LNCAP (cell line): ENCODE measurements around the gene HOXA5.

ENCODE experiments used
- TF ChIP-seq, protein P1 (sequence below): fragments of 450-650 bp; IDR thresholded peaks from 2 replicates; pipeline ENCODE4 v1.5.1; 2017; ENCODE audit warnings: mild to moderate bottlenecking

HOXA5 gene

DNA sequence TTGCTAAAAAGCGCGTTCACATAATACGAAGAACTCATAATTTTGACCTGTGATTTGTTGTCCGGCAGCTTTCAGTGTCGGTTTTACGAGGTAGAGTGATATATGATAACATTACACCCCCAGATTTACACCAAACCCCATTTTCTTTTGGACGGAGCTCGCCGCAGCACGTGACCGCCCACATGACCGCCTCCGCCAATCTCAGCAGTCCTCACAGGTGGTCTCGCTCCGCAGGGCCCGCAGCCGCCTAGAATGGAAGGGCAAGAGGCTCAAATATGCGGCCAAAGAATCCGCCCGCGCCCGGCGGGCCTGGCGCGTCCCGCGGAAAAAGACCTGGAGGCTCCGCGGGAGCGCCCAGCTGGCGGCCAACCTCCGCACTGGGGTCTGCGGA lies 13.0 kb upstream of the HOXA5 start, which contains the start of gene HOXA7:
HOXA7 (minus strand) TSS at position 168 of the 391 bp plus-strand sequence; CDS start at position 38, 130 bp downstream.
- TF ChIP-seq, protein P1, sequence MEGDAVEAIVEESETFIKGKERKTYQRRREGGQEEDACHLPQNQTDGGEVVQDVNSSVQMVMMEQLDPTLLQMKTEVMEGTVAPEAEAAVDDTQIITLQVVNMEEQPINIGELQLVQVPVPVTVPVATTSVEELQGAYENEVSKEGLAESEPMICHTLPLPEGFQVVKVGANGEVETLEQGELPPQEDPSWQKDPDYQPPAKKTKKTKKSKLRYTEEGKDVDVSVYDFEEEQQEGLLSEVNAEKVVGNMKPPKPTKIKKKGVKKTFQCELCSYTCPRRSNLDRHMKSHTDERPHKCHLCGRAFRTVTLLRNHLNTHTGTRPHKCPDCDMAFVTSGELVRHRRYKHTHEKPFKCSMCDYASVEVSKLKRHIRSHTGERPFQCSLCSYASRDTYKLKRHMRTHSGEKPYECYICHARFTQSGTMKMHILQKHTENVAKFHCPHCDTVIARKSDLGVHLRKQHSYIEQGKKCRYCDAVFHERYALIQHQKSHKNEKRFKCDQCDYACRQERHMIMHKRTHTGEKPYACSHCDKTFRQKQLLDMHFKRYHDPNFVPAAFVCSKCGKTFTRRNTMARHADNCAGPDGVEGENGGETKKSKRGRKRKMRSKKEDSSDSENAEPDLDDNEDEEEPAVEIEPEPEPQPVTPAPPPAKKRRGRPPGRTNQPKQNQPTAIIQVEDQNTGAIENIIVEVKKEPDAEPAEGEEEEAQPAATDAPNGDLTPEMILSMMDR = no peak

- TF ChIP-seq, protein P1 = no peak
Observed at GRCh38 chr7:27155816-27156507, 12.5 kb upstream of the HOXA5 start.

- TF ChIP-seq, protein P1 = no peak
Observed at GRCh38 chr7:27154901-27155815, 11.7 kb upstream of the HOXA5 start.

DNA sequence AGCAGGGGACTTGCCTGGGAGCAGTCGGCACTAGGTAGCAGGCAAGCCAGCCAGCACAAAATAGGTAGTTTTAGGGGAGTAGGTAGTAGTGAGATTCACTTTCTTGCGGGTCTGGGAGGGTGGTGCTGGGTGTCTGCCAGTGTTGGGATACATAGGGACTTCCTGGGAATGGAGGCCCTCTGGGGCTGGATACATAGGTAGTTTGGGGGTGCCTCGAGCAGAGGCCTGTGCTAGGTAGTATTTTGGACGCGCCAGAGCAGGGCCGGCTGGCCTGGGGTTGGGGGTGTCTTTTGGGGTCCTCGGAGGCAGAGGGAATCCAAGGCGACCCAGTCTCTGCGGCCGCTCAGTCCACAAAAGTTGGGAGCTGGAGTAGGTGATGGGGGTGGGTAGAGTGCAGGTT lies 10.9 kb upstream of the HOXA5 start:
- TF ChIP-seq, protein P1 = no peak

GRCh38 chr7:27153526-27153925 lies 10.0 kb upstream of the HOXA5 start:
- TF ChIP-seq, protein P1 = no peak

- TF ChIP-seq, protein P1 = no peak
Observed at GRCh38 chr7:27152816-27153442, 9.4 kb upstream of the HOXA5 start.
